SH-SY5Y (cell line): ENCODE data around the gene SAG.

Experiments used
- GATA2 ChIP-seq: IDR thresholded peaks from 2 replicates; pipeline ENCODE4 v1.6.1; 2011; ENCODE audit warnings: mild to moderate bottlenecking, low read depth, low read length
- GATA3 ChIP-seq: IDR thresholded peaks from 2 replicates; pipeline ENCODE4 v1.6.1; 2011; ENCODE audit warnings: low read depth, mild to moderate bottlenecking, low read length, moderate library complexity

DNA sequence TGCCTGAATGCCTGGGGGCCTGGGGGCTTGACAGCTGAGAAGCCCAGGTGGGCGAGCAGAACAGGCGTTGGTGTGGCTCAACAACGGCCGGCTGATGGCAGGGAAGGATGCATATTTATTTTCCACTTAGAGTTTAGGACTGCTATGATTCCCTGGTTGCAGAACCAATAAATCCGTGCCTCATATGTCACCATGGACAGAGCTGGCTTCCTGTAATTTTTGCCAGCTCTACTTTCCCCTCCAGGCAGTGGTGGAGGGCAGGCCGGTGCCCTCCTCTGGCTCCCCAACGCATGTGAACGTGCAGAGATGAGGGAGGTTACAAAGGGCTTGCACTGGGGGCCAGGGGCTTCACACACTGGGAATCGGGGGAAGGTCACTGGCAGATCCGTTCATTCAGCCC is 18.2 kb downstream of the SAG start:
- no peak for TF ChIP-seq GATA2
- no peak for TF ChIP-seq GATA3
